ENCODE data around the gene ZNF48. TPM values are rescaled to one million over a fixed set of nuclear protein-coding genes. Genes with fewer than 3 reads are reported as not detected.

ZNF48 gene
- 10 to 100 TPM in 1 of 2 experiments, 1 to 10 TPM in 1; 9.5 to 10.2 TPM for total RNA-seq

- peaks cover 37% of the 10 kb centered on the region for H3K4me1 Mint-ChIP-seq
- H3K27me3 Mint-ChIP-seq: no peaks in the 10 kb centered on the region
- peaks cover 10% of the 10 kb centered on the region for H3K36me3 Mint-ChIP-seq
- no peaks in the 10 kb centered on the region for H3K9me3 Mint-ChIP-seq
- peak within 1 kb of the TSS; percentile 94 for H3K4me3 Mint-ChIP-seq
- DNase-seq: peak; percentile 70
- peak within 1 kb of the TSS; percentile 88 for H3K27ac Mint-ChIP-seq
These were observed at the start of gene ZNF48 for GRCh38 chr16:30395155-30395991. TSS of gene ZNF48 (plus strand) at chr16:30395420. CDS start at chr16:30395795, 375 bp downstream.

GRCh38 chr16:30346286-30346685 is 48.9 kb upstream of the ZNF48 start:
- H3K9me3 Mint-ChIP-seq: no peaks in the 10 kb centered on the region
- peaks cover 18% of the 10 kb centered on the region for H3K4me1 Mint-ChIP-seq
- no peak for DNase-seq
- H3K4me3 Mint-ChIP-seq: no peak overlapping the region
- peaks cover 18% of the 10 kb centered on the region for H3K36me3 Mint-ChIP-seq
- no peaks in the 10 kb centered on the region for H3K27me3 Mint-ChIP-seq
- H3K27ac Mint-ChIP-seq: no peak overlapping the region

- Mint-ChIP-seq H3K9me3 (no peaks in the 10 kb centered on the region), H3K4me1 (peaks cover 27% of the 10 kb centered on the region), H3K4me3 (no peak overlapping the region), H3K27me3 (no peaks in the 10 kb centered on the region), H3K27ac (no peak overlapping the region), H3K36me3 (peaks cover 33% of the 10 kb centered on the region)
- DNase-seq: no peak
These were observed 47.1 kb upstream of the ZNF48 start for GRCh38 chr16:30348113-30348512.

GRCh38 chr16:30348929-30349328 is 46.3 kb upstream of the ZNF48 start:
- no peaks in the 10 kb centered on the region for H3K9me3 Mint-ChIP-seq
- no peaks in the 10 kb centered on the region for H3K27me3 Mint-ChIP-seq
- H3K27ac Mint-ChIP-seq: no peak overlapping the region

GRCh38 chr16:30349675-30350074 is 45.5 kb upstream of the ZNF48 start:
- Mint-ChIP-seq H3K4me3 (no peak overlapping the region), H3K36me3 (peaks cover 34% of the 10 kb centered on the region), H3K27me3 (no peaks in the 10 kb centered on the region)

More at GRCh38 chr16:30348929-30349328, 46.3 kb upstream of the ZNF48 start:
- peaks cover 34% of the 10 kb centered on the region for H3K36me3 Mint-ChIP-seq
- H3K4me1 Mint-ChIP-seq: peaks cover 29% of the 10 kb centered on the region
- DNase-seq: no peak
- no peak overlapping the region for H3K4me3 Mint-ChIP-seq

GRCh38 chr16:30350134-30350871 is 44.9 kb upstream of the ZNF48 start:
- Mint-ChIP-seq H3K27ac (peak overlapping the region; percentile 71), H3K36me3 (peaks cover 34% of the 10 kb centered on the region), H3K9me3 (no peaks in the 10 kb centered on the region), H3K4me1 (peaks cover 38% of the 10 kb centered on the region), H3K27me3 (no peaks in the 10 kb centered on the region), H3K4me3 (no peak overlapping the region)
- DNase-seq: peak; percentile 41

More at GRCh38 chr16:30349675-30350074, 45.5 kb upstream of the ZNF48 start:
- peaks cover 35% of the 10 kb centered on the region for H3K4me1 Mint-ChIP-seq
- no peak for DNase-seq
- no peaks in the 10 kb centered on the region for H3K9me3 Mint-ChIP-seq
- H3K27ac Mint-ChIP-seq: peak overlapping the region; percentile 72

GRCh38 chr16:30351001-30351441 is 44.2 kb upstream of the ZNF48 start:
- Mint-ChIP-seq H3K4me1 (peaks cover 44% of the 10 kb centered on the region), H3K4me3 (no peak overlapping the region), H3K36me3 (peaks cover 34% of the 10 kb centered on the region), H3K9me3 (no peaks in the 10 kb centered on the region), H3K27me3 (no peaks in the 10 kb centered on the region), H3K27ac (peak overlapping the region; percentile 71)
- DNase-seq: no peak

- H3K27me3 Mint-ChIP-seq: no peaks in the 10 kb centered on the region
- peaks cover 36% of the 10 kb centered on the region for H3K36me3 Mint-ChIP-seq
- H3K4me1 Mint-ChIP-seq: peaks cover 50% of the 10 kb centered on the region
- DNase-seq: no peak
- H3K4me3 Mint-ChIP-seq: peak overlapping the region; percentile 22
- peak overlapping the region; percentile 62 for H3K27ac Mint-ChIP-seq
- no peaks in the 10 kb centered on the region for H3K9me3 Mint-ChIP-seq
These were observed 43.4 kb upstream of the ZNF48 start for GRCh38 chr16:30351586-30352419.

GRCh38 chr16:30352488-30353401 is 42.5 kb upstream of the ZNF48 start:
- H3K9me3 Mint-ChIP-seq: no peaks in the 10 kb centered on the region
- DNase-seq: no peak
- no peaks in the 10 kb centered on the region for H3K27me3 Mint-ChIP-seq
- H3K4me1 Mint-ChIP-seq: peaks cover 51% of the 10 kb centered on the region
- no peak overlapping the region for H3K4me3 Mint-ChIP-seq
- H3K36me3 Mint-ChIP-seq: peaks cover 36% of the 10 kb centered on the region
- H3K27ac Mint-ChIP-seq: no peak overlapping the region

GRCh38 chr16:30353438-30354129 is 41.6 kb upstream of the ZNF48 start:
- H3K9me3 Mint-ChIP-seq: no peaks in the 10 kb centered on the region
- H3K36me3 Mint-ChIP-seq: peaks cover 36% of the 10 kb centered on the region
- H3K27ac Mint-ChIP-seq: no peak overlapping the region
- H3K4me3 Mint-ChIP-seq: peak overlapping the region; percentile 91
- no peaks in the 10 kb centered on the region for H3K27me3 Mint-ChIP-seq
- no peak for DNase-seq
- peaks cover 51% of the 10 kb centered on the region for H3K4me1 Mint-ChIP-seq

GRCh38 chr16:30354423-30355143 is 40.6 kb upstream of the ZNF48 start:
- Mint-ChIP-seq H3K27ac (peak overlapping the region; percentile 92), H3K36me3 (peaks cover 30% of the 10 kb centered on the region), H3K27me3 (no peaks in the 10 kb centered on the region), H3K9me3 (no peaks in the 10 kb centered on the region), H3K4me3 (peak overlapping the region; percentile 91), H3K4me1 (peaks cover 47% of the 10 kb centered on the region)
- no peak for DNase-seq

- DNase-seq: peak; percentile 90
- H3K27me3 Mint-ChIP-seq: no peaks in the 10 kb centered on the region
- peak within 1 kb of the TSS; percentile 91 for H3K4me3 Mint-ChIP-seq
- H3K4me1 Mint-ChIP-seq: peaks cover 40% of the 10 kb centered on the region
- H3K36me3 Mint-ChIP-seq: peaks cover 23% of the 10 kb centered on the region
- peak within 1 kb of the TSS; percentile 92 for H3K27ac Mint-ChIP-seq
- no peaks in the 10 kb centered on the region for H3K9me3 Mint-ChIP-seq
These were observed 39.9 kb upstream of the ZNF48 start, which contains the start of gene CD2BP2 for GRCh38 chr16:30355144-30355953. TSS of gene CD2BP2 (minus strand) at chr16:30355308. CDS start at chr16:30354681, 627 bp downstream.

Data from activated naive CD8-positive, alpha-beta T cell treated with anti-CD3 and anti-CD28 coated beads for 36 hours (primary cell).